GM18858 (cell line): ENCODE data around the gene CLDN20.
"Not testable (repeated sequence)": the region's sequence is repeated elsewhere in the genome, so short reads cannot be mapped to it uniquely, and the experiment has no call there.

Source experiments
- ATAC-seq: cut with Tn5 transposase; IDR thresholded peaks from one replicate; pipeline ENCODE4 v1.9.1; 2021; ENCODE audit not compliant: unreplicated experiment

The CLDN20 gene, protein sequence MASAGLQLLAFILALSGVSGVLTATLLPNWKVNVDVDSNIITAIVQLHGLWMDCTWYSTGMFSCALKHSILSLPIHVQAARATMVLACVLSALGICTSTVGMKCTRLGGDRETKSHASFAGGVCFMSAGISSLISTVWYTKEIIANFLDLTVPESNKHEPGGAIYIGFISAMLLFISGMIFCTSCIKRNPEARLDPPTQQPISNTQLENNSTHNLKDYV

DNA sequence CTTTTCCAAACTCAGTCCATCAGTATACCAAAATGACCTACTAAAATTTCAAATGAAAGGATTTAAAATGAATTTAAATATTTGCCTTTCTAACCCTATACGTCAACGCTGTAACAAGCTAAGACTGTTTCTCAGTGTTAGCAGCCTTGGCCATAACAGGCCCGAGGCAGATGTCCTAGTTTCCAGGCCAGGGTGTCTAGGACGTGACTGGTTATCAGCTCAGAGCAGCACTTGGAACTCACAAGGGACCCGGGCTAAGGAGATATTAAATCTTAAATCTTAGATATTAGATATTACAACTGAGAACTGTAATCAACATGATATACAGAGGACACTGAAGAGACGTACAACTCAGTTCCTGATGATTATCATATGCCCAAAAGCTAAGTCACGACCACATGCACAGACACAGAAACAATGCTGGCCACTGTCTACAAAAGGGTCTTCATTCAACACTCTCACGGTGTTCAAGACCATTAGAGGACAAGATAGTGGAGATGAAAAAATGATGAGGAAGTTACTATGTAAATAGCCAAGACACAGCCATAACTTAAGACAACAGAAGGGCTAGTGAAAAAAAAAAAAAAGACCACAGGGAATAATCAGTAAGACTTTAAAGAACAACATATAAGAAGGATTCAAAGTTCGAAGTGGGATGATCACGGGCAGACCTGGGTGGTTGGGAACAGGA lies at the start of gene CLDN20:
CLDN20 (plus strand) TSS at position 641 of the 691 bp plus-strand sequence. CDS start 11,707 bp downstream, outside the sequence.
- ATAC-seq, result no peak

DNA sequence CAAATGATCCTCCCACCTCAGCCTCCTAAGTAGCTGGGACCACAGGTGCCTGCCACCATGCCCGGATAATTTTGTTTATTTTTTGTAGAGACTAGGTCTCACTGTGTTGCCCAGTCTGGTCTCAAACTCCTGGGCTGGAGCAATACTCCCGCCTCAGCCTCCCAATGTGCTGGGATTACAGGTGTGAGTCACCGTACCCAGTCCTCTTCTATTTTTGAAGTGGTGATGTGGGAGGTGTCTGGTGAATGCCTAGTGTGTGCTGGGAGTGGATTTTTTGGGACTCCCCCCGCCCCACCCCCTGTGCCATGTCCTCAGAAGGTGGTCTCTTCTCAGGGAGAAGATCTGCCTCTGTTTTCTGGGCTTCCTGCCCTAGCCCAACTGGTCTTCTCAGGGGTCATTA lies 47.9 kb upstream of the CLDN20 start:
- no peak for ATAC-seq

DNA sequence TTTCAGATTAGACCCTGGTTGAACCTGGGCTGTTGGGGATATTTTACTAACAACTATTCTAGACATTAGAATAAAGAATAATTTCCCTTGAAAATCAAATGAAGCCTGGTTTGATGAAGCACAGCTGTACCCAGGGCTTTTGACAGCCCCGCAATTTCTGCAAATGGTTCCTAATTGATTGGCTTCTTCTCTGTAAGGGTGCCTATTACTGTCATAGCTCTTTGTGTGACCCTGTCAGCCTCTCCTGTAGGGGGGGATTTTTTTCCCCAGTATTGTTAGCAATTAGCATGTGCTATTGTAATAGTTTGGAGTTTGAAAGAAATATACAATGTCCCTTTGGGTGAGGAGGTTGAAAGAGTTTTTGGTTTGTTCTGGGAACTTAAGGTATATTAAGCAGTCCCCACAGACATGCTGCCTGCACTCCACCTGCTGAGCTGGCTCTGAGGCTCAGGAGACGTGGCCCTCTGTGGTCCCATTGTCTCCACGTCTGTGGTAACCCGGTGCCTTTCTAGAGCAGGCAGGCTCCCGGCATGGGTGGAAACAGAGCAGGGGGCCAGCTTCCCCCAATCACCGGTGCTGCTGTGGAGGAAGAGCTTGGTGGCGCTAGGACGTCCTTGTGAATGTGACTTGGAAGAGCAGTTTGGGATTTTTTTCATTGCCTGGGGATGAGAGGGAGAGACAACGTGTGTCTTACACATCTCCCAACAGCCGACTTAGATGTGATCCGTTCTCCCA lies 47.3 kb upstream of the CLDN20 start:
- ATAC-seq, result no peak

DNA sequence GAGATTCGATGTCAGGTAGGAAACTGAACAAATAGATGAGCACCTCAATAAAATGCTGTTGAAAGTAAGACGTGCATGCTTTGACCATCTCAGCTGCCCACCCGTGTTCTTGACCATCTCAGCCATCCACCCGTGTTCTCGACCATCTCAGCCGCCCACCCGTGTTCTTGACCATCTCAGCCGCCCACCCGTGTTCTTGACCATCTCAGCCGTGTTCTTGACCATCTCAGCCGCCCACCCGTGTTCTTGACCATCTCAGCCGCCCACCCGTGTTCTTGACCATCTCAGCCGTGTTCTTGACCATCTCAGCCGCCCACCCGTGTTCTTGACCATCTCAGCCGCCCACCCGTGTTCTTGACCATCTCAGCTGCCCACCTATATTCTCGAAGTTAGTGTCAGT lies 45.1 kb upstream of the CLDN20 start:
- ATAC-seq, result not testable (repeated sequence)

DNA sequence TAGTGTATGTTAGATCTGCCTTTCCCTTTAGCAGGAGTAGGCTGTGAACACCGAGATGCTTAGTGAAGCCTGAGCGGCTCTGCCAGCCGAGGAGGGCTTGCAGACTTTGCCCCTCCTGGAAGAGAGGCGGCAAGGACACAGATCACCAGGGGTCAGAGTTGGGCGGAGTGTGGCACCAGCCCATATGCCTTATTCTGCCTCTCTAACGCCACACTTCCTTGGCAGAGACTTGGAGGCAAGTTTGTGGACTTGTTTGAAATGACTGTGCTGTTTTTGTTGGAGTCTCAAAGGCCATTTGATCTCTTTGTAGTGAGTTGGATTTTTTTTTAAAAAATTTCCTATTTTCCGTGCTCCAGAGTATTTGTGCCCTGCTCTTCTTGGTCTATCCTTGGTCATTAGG lies 44.5 kb upstream of the CLDN20 start:
- no peak for ATAC-seq

DNA sequence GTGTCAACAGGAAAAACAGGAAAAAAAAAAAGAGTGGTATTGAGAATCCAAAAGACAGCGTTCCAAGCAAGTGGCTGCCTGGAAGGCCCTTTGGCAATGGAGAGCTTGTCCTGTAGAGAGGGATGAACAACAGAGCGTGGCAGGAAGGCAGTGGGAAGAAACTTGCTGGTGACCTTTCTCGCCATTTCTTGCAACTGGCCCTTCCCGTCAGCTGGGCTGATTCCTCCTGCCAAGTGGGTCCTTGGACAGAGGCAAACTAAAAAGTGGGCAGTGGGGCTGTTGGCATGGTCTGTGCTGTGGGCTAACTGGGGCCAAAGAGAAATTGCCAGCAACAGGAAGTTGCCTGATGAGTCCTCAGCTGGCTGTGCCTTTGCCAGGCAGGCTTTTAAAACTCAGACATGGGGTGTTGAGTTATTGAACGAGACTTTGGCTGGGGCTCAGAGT lies 43.9 kb upstream of the CLDN20 start:
- ATAC-seq, result no peak

DNA sequence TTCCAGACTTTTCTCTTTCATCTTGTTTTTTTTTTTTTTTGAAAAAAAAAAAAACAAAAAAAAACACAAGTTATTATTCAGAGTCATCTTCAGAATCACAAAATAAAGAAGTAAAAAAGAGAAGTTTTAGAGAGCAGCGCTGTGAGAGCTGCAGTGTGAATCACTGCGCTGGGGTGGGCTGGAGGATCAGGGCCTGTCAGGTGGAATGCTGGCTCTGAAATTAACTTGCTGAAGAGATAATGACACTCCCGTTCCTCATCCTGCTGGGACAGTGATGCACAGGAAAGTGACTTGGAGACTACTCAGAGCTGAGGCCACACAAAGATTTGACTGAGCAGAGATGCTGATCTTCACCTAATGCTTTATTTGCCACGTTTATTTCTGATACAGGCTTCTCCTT lies 42.7 kb upstream of the CLDN20 start:
- no peak for ATAC-seq

DNA sequence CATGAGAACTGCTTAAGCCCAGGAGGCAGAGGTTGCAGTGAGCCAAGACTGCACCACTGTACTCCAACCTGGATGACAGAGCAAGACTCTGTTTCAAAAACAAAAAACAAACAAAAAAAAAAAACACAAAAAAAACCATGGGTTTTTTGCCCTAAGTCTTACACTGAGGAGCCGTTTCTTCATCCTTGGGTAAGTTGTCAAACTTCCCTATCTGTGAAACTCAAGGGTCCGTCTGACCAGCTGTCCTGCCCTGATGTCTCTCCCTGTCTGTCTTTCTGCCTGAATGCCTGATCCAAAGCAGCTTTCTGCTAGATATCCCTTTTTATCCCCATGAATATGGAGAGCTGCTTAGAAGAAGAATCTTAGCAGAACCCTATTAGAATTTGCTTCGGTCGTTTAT lies 41.3 kb upstream of the CLDN20 start:
- ATAC-seq, result no peak

DNA sequence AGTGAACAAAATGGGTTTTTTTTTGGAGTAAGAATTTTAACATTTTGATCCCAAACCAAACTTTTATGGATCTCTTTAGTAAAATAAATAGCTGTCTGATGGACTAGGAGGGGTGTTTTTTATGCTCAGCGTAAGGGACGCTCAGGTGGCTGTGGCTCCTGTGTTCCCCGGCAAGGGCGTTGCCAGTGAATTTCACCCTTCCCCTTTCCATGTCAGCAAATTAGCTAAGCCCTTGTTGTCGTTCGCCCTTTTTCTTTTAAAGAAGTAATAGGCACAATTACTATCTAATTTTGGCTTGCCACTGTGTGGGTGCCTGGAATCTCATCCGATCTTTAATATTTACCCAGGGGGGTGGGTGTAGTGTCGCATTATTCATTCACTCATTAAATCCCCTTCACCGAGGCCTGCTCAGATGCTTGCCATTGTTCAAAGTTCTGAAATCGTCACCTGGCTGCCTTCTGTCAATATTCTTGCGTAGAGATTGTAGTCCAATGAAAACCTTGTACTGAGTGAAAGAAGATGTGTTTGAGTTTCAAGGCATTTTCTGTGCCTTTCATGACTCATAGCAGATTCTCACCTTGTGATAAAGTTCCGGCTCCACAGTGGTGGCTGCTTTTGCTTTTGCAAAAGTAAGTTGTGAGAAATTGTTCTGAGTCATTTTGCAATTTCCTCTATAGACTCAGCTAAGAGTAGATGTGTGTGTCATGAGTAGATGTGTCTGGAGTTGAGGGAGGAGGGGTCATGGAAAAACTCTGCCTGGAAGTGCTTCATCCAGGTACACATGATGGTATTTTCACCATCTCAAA lies 40.0 kb upstream of the CLDN20 start:
- ATAC-seq, result peak; percentile 97

DNA sequence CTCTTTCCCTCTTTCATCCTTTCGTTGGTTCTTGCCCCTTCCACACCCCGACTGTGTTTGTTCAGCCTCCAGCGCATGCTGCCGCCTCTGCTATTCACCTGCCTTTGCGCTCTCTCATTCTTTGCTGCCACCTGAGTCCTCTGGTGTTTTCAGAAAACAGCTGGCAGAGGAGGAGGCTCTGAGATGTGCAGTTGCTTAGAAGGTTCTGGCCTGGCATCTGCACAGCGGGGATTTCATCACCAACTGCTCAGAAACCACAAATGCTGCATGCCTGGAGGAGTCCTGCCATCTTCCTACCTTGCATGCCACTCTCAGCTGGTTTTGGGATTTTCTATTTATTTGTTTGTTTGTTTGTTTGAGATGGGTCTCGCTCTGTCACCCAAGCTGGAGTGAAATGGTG lies 39.2 kb upstream of the CLDN20 start:
- no peak for ATAC-seq

DNA sequence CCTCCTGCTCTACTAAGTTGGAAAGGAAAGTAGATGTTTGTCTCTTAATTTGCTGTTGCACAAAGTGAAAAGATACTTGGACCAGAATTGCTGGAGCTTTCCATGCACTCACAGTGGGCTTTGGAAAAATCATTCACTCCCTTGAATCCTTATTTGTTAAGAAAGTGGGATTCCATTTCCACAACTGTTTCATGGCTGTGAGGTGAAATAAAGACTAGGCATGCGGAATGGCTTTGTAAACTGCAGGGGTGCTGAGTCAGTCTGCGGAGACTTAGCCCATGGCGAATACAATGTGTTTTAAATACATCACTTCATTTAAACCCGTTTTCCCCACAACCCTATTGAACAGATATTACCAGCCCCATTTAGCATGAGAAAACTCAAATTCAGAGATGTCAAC lies 36.8 kb upstream of the CLDN20 start:
- ATAC-seq, result no peak

DNA sequence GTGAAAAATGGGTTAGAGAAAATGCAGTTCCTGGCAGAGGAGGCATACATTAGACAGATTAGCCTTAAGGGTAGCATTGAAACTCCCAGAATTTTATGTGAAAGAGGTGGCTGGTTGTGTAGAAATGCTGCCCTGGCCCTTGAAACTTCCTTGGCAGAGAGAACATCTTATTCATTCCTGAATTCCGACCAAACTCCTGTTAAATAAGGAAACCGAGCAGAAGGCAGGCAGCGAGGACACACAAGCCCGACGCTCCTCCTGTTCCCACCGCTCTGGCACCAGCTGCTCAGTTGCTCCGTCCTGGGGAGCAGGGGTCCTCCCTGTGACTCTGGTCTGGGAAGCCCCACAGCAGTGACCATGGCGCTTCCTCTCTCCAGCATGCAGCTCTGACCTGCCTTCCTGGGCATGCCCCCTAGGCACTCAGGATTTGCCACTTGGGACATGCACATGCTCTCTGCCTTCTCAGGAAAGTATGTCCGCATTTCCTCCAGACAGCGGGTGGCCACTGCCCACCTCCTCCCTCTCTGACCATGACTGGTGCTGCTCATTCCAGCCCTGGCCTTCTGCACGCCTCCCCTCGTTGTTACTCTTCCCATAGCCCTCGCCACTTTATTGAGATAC lies 35.2 kb upstream of the CLDN20 start:
- no peak for ATAC-seq

DNA sequence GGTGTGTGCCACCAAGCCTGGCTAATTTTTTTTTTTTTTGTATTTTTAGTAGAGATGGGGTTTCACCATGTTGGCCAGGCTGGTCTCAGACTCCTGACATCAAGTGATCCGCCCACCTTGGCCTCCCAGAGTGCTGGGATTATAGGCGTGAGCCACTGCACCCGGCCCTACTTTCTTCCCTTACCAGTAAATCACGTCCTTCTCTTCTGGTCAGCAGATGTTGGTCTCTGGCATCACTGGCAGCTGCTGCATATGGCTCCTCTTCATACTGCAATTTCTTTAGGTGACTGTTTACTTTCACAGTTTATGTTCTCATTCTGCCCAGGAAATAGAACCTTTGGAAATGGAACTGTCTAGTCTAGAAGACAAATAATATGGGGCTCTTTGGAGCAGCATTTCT lies 32.8 kb upstream of the CLDN20 start:
- ATAC-seq, result not testable (repeated sequence)

DNA sequence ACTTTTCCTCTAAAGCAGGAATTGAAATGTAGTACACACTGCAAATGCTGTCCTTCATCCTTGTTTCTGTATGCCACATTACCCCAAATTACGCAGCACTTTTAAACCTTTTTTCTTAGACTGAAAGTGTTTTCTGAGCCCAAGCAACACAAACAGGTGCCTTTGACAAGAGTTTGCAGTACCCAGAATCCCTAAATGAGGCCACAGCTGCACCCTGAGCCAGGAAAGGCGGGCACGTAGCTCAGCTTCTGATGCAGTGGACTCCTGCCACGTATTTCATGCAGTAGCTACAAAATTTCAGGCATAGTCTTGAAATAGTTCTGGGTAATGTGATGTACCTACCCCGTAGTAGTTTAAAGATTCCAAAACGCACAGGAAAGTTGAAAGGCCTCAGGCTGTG lies 31.0 kb upstream of the CLDN20 start:
- no peak for ATAC-seq

DNA sequence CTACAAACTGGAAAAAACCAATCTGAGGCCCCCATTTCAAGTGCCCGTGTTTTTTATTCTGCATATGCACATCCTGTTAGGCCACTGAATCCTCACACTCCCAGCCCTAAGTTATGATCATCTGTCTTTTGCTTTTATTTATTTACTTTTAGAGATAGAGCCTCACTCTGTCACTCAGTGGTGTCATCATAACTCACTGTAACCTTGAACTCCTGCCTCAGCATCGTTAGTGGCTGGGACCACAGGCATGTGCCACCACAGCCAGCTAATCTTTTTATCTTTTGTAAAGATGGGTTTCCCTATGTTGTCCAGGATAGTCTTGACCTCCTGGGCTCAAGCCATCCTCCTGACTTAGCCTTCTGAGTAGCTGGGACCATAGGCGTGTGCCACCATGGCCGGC lies 29.6 kb upstream of the CLDN20 start:
- no peak for ATAC-seq

DNA sequence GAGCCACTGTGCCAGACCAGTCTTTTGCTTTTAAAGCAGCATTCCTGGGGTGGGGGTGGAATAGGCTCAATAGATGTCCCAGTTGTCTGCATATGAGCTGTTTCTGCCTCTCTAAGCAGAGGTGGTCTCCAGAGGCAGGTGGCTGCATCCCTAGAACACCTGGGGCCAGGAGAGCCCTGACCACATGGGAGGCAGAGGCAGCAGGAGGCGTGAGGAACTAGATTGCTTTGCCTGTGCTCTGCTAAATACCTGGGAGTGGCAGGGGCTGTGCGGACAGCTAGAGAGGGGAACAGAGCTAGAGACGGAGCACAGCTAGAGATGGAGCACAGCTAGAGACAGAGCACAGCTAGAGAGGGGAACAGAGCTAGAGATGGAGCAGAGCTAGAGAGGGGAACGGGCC lies 29.1 kb upstream of the CLDN20 start:
- ATAC-seq, result no peak

DNA sequence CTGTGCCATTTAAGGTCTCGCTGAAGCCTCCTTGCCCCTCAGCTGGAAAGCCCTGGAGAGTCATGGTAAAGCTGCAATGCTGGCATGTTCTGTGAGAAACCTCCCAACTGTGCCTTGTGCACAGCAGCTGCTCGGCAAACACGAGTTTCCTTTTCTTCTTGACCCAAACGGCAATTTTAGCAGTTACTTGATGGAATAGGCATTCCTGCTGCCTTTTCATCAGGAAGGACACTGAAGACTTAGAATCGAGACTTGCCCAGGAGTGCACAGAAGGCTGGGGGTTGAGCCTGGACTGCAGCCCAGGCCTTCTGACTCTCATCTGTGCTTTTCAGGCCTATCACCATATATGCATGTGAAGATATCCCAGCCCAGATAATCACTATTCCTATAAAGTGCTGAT lies 28.7 kb upstream of the CLDN20 start:
- no peak for ATAC-seq

DNA sequence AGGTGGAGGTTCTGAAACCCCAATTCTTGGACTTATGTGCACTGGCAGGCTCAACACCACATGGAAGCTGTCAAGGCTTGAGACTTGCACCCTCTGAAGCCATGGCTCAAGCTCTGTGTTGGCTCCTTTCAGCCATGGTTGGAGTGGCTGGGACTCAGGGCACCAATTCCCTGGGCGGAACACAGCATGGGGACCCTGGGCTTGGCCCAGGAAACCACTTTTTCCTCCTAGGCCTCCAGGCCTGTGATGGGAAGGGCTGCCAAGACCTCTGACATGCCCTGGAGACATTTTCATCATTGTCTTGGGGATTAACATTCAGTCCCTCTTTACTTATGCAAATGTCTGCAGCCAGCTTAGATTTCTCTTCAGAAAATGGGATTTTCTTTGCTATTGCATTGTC lies 26.2 kb upstream of the CLDN20 start:
- ATAC-seq, result no peak

DNA sequence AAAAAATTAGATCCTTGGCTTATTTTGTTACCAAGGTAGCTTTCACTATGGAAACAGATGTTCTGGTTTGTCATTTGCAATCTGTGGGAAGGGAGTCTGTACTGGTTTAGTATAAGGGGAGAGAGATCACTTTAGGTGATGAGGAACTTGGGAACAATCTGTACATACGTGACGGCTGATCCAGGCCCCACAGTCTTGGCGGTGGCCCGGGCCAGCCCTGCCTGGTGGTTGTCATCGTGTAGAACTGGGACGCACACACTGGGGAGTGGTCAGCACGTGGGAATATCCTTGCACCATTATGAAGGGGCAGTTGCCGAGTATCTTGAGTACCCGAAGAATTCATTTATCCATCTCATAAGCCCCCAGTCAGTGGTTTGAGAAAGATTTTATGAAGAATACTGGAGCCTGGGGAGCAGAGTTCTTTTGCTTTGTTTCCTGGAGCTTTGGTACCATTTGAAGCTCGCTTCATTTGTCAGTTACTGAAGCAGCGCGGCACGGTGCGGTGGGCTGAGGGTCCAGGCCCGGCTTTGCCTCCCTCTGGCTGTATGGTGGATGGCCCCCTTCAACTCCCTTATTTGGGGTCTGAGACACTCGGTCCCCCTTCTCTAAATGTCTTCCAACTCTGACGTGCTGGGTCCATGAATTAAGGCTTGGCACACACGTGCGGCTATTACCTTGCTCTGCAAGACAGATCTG lies 22.8 kb upstream of the CLDN20 start:
- ATAC-seq, result no peak

DNA sequence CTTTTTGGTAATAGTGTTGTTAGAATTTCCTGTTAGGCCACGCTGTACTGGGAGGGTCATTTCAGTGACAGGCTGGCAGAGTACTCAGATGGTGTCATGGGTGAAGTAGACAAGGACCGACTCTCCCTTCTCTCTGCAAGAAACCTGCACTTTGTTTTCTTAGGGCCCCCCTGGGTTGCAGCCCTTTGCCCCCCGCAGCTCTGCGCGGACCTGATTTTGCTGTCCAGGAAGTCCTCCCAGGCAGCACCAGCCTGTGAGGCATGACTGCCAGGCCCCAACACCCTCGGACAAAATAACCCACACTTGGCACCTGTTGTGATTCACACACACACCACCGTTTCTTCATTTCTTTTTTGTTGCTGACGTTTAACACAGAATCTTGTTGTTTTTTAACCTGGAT lies 21.8 kb upstream of the CLDN20 start:
- ATAC-seq, result no peak
